Stimulated activated CD4-positive, alpha-beta T cell treated with anti-CD3 and anti-CD28 coated beads, Interleukin-1b, Interleukin-23, amount 100 ng/mL, for 24 hours (primary cell): ENCODE results near the gene GPS1.

Source experiments
- DNase-seq, 4 experiments: peaks; one replicate each; pipeline ENCODE4 v3.0.0-alpha.2; 2020; ENCODE audit warnings: low read depth in 4 of 4, low spot score in 1 of 4

Gene GPS1

DNA sequence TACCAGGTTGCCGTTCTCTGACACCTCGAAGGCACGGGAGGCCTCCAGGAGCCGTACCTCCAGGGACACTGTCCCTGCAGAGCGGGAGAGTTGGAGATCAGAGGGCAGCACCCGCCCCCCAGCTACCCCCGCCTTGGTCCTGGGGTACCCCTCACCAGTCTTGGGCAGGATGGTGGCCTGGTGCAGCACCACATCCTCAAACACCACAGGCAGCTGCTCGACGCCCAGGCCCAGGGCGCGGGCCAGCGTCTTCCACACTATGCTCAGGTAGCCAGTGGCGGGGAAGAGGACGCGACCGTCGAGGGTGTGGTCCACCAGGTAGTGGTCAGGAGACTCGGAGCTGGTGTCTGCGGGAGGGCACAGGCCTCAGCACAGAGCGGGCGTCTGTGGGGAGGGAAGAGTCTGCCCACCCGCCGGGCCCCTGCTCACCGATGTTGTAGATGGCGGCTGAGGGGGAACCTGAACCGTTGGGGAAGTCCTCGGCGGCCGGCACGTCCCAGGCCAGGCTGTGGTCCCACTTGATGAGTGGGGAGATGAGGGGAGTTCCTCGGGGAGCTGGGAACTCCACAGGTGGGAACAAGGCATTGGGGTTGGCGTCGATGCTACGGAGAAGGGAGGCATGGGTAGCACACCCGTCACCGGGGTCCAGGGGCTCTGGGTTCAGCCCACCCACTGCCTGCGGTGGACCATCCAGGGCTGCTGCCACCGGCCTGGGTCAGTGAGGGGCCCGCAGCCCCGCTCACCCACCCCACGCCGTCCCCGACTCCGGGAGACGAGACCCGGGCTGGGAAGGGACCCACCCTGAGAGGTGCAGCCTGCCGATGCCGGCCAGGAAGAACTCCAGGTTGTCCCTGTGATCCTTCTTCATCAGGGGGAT, 36.5 kb downstream of the GPS1 start:
- no peak for DNase-seq

- no peak for DNase-seq
These were observed 37.4 kb downstream of the GPS1 start for GRCh38 chr17:82088838-82089722.

- DNase-seq, result no peak
These were observed 38.2 kb downstream of the GPS1 start for GRCh38 chr17:82089723-82090548.

- DNase-seq, result no peak
These were observed 39.0 kb downstream of the GPS1 start for GRCh38 chr17:82090549-82091263.

- no peak for DNase-seq
These were observed 39.8 kb downstream of the GPS1 start for GRCh38 chr17:82091264-82092066.

DNA sequence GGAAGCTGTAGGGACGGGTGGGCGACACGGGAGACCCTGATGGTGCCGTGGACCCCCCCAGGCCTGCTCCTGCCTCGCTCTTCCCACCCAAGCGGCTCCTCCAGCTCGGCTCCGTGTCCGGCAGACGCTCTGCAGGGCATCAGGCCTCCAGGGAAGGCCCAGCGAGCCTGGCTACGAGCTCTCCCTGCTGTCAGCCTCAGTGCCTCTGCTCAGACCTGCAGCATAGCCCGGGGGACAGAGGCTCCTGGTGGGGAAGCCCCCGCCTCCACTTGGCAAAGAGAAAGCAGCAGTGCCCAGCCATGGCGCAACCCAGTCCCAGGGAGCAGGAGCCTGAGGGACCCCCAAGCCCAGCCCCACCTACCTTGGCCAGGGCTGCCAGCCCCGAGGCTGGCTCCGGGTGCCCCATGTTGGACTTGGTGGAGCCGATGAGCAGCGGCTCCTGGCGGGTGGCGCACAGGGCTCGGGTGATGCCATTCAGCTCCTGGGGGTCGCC, 40.4 kb downstream of the GPS1 start:
- DNase-seq, result no peak

DNA sequence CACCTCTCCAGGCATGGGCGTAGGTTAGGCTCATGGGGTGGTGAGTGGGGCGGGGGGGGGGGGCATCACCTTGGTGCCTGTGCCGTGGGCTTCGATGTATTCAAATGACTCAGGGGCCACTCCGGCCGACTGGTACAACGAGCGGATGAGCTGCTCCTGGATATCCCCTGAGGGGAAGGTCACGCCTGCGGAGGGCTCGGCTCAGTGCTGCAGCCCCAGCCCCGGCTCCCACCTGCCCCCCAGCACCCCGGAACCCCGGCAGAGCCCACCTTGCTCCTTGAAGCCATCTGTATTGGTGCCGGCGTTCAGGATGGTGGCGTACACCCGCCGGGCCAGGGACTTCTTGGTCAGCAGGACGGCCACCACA, 40.9 kb downstream of the GPS1 start:
- DNase-seq, result no peak

DNA sequence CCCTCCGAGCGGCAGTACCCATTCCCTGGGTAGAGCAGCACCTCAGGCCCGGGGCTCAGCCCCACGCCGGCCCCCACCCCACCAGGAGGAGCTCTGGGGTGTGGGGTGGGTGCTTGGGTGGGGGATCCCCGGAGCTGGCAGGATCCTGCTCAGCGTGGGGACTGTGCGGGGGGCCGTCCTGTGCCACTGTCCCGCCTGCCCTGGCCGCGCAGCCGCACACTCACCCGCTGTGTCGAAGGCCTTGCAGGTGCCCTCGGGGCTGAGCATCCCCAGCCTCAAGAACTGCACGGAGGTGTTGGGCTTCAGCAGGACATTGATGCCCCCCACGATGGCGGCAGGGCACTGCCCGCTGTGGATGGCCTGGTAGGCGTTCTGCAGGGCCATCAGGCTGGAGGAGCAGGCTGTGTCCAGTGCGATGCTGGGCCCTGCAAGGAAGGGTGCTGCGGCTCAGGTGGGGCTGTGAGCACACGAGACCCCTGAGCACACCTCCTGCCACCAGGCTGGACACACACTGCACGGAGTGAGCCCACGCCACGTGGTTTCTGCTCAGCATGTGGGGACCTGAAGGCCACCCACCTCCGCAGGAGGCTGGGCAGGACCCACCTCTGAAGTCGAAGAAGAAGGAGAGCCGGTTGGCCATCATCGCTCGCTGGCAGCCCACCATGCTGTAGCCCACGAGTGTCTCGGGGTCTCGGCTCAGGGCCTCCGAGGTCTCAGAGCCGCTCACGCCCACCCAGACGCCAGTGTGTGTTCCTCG, 41.5 kb downstream of the GPS1 start:
- no peak for DNase-seq

DNA sequence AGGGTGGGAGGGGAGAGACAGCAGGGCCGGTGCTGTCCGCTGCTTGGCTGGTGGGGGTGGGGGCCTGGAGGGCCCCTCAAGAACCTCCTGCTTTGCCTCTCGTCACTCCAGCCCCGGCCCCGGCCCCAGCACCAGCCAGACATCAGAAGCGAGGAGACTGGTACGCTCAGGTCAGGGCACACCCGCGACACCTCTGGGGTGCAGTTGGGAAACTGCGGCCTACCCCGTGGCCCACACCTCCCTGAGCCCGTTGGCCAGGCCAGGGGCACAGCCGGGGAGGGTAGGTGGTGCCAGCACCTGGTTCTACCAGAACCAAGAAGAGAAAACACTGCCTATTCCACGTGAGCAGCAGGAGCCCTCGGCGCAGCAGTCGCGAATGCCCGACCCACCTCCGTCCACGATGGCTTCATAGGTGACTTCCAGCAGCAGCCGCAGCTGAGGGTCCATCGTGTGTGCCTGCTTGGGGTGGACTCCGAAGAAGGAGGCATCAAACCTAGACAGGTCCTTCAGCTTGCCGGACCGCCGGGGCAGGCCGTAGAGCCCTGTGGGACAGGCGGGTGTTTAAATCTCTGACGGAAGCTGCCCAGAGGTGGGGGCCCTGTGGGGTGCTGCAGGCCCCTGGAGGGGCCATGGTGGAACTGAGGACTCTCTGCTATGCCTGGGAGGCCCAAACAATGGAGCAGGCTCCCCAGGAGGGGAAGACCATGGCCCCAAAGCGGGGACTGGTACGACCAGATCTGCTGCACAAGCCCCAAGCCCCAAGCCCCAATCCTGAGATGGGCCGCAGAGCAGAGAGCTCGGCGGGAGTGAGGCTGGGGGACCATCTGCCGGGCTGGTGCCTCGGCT, 43.5 kb downstream of the GPS1 start:
- DNase-seq, result no peak

GRCh38 chr17:82095777-82096708, 44.3 kb downstream of the GPS1 start:
- DNase-seq, result no peak

DNA sequence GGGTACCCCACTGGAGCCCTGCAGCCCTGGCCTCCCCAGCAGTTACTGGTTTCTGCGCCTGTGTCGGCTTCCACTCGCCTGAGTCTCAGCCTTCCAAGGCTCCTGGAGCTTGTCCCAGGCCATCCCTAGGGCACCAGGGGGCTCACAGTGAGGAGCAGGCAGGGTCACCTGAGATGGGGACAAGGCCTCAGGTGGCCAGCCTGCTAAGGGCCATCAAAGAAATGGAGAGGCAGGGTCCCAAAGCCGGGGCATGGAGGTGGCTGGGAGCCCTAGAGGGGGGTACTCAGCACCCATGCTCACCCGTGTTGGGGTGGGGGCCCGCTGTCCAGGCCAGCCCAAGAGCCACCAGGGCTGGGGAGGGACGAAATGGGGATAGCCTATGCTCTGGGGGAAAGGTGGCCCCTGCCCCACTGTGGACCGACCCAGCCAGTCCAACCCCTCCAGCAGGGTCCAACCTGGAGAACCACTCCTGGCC, 45.0 kb downstream of the GPS1 start:
- no peak for DNase-seq

DNA sequence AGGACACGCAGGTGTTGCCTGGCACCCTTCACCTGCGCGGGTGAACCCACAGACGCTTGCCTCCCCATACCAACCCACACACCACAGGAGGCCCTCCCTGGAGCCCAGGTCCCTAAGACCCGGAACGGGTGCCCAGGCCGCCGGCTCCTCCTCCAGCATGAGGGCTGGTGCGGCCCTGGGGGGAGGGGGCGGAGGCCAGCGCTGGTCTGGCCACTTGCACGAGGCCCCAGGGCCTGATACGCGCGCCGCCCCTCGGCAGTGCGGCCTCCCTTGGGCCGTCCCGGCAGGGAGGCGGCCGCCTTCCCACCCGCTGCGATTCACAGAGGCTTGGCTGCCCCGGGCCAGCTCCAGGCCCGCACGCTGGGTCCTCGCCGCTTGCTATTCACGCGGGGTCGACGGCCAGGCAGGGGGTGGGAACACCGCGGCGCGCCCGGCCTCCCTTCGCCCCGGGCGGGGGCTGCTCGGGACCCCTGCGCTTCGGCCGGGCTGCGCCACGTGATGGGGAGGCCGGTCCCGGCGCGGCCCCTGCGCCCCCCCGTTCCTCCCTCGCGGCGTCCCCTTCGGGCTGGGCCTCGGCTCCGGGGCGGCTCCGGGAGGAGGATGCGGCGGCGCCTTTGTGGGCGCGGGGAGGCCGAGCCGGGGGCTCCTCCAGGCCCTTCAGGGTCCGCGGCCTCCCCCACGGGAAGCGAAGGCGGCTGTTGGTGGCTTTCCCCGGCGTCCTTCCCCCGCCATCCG, 45.7 kb downstream of the GPS1 start:
- DNase-seq, result peak in 1 of 4 experiments; percentile 17

- no peak for DNase-seq
These were observed 46.1 kb downstream of the GPS1 start for GRCh38 chr17:82097919-82098168.

- DNase-seq, result peak; percentile 82 to 95 (median 90)
These were observed 46.7 kb downstream of the GPS1 start, which contains the start of gene FASN for GRCh38 chr17:82098169-82098938. Gene FASN, minus strand, starts transcription at chr17:82098236. Its CDS starts 1,791 bp downstream, at chr17:82096445.

DNA sequence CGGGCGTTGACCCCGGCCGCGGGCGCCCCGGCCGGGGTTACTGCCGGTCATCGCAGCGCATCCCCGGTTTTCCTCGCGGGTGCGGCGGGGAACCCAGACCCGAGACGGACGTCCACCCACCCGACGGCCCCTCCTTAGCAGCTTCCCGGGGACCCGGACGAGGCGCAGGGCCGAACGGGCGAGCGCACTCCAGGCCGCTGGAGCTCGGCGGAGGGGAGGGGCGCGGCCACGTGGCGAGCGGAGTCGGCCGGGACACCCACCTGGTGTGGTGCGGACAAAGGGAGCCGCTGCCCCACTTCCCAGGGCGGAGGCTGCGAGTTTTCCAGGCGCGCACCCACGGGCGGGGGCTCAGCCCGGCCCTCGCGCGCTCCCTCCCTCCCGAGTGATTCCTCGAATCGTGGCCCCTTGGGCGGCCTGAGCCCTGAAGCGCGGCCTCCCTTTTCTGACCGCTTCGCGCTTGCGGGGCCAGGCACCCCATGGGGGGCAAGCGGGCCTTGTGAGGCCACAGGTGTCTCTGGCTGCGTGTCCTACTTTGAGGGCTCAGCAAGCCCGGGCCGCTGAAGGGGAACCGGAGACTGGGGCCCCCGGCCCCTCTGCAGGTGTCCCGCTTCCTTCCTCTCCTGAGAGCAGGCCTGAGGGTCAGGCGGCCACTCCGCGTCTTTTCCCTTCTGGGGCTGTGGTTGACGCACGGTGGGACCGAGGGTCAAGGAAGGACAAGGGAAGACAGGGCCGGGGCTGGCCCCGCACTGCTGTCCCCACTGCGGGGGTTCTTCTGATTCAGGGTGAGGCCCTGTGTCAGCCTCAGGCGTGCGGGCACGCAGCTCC, 47.5 kb downstream of the GPS1 start:
- DNase-seq, result no peak
